Measurements from ENCODE around the gene CDC42BPG.

Gene CDC42BPG, protein sequence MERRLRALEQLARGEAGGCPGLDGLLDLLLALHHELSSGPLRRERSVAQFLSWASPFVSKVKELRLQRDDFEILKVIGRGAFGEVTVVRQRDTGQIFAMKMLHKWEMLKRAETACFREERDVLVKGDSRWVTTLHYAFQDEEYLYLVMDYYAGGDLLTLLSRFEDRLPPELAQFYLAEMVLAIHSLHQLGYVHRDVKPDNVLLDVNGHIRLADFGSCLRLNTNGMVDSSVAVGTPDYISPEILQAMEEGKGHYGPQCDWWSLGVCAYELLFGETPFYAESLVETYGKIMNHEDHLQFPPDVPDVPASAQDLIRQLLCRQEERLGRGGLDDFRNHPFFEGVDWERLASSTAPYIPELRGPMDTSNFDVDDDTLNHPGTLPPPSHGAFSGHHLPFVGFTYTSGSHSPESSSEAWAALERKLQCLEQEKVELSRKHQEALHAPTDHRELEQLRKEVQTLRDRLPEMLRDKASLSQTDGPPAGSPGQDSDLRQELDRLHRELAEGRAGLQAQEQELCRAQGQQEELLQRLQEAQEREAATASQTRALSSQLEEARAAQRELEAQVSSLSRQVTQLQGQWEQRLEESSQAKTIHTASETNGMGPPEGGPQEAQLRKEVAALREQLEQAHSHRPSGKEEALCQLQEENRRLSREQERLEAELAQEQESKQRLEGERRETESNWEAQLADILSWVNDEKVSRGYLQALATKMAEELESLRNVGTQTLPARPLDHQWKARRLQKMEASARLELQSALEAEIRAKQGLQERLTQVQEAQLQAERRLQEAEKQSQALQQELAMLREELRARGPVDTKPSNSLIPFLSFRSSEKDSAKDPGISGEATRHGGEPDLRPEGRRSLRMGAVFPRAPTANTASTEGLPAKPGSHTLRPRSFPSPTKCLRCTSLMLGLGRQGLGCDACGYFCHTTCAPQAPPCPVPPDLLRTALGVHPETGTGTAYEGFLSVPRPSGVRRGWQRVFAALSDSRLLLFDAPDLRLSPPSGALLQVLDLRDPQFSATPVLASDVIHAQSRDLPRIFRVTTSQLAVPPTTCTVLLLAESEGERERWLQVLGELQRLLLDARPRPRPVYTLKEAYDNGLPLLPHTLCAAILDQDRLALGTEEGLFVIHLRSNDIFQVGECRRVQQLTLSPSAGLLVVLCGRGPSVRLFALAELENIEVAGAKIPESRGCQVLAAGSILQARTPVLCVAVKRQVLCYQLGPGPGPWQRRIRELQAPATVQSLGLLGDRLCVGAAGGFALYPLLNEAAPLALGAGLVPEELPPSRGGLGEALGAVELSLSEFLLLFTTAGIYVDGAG (N-terminal part only)
- total RNA-seq, result 1.1 to 32.8 (median 16.4) reads per million in 9 experiments

DNA sequence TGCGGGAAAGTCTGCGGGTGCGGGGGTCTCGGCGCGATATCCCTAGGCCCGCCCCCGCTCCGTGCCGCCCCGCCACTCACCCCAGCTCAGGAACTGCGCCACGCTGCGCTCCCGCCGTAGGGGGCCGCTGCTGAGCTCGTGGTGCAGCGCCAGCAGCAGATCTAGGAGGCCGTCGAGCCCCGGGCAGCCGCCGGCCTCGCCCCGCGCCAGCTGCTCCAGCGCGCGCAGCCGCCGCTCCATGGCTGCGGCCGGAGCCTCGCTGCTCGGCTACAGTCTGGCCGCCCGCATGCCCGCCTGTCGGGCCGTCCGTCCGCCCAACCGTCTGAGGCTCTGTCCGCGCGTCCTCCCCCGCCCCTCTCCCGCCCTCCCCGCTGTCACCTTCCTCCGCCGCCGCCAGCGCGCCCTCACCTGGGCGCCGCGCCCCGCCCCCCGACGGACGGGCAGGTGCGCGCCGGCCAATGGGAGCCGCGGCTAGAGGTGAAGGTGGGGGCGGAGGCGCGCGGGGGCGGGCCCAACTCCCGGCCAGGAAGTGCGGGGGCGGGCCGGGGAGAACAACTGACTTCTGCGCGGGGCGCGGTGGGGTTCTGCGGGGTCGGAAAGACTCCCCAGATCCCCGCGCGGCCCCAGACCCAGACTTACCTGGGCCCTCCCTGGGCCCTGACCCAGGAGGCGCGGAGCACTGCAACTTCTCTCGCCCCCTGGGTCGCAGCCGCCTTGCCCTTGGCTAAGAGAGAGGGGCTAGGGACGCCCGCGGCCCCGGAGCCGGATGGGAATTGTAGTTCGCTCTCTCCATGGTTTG, at the start of gene CDC42BPG:
Gene CDC42BPG (minus strand): TSS at position 324 of the 799 bp plus-strand sequence. CDS start 84 bp downstream, at position 240.
- Mint-ChIP-seq H3K27ac (peak within 1 kb of the TSS; percentile 30 to 86), H3K36me3 (ENCODE audit: insufficient read depth) (peaks cover 40% of the 10 kb centered on the region), H3K4me3 (peak within 1 kb of the TSS; percentile 72 to 75), H3K9me3 (no peaks in the 10 kb centered on the region), H3K27me3 (no peaks in the 10 kb centered on the region), H3K4me1 (ENCODE audit: low read depth in 2 of 2) (peaks cover 33 to 39% of the 10 kb centered on the region in 2 donors)
- ATAC-seq (replicated peaks), result peak; percentile 76
- DNase-seq, result peak; percentile 63 to 66 (median 64)

DNA sequence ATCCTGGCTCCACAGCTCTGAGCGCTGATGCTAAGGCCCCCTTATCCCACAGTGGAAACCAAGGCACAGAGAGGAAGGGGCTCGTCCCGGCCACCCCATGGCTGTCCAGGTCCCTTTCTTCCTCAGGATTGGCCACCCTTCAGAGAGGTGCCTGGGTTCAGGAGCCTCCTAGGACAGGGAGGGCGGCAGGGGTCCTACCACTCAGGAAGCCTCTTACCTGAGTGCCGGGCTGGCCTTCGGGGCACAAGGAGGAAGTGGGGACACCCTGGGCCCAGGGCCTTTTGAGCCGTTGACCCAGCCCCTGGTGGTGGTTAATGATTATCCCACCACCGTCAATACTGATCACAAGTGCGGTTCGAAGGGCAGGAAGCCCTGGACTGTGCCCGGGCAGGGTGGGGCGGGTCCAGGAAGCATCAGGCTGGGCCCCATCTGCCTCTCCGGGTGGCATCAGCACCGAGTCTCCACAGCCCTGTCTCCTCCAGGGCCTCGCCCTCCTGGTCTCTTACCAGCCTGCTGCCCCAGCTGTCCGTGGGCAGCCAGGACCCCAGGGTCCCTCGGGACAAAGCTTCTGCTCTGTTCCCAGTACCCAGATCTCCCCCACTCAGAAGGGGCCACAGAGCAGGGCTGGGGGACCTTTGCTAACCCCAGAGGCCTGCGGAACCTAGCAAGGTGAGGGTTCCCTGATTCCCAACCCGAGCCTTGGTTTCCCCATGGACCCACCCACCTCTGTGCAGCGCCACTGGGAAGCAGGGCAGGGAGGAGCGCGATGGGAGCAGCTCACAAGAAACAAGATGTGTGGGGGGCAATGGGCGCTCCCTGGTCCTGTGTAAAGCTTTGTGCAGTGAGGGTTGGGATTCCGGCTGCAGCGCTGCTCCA, 49.0 kb upstream of the CDC42BPG start:
- Mint-ChIP-seq H3K36me3 (ENCODE audit: insufficient read depth) (peaks cover 75% of the 10 kb centered on the region), H3K27ac (peak overlapping the region; percentile 62 to 64), H3K9me3 (no peaks in the 10 kb centered on the region), H3K27me3 (no peaks in the 10 kb centered on the region), H3K4me1 (ENCODE audit: low read depth in 2 of 2) (peaks cover 7 to 10% of the 10 kb centered on the region in 2 donors), H3K4me3 (peak overlapping the region in 1 of 2 donors; percentile 33)
- peak; percentile 1 for ATAC-seq (replicated peaks)
- no peak for DNase-seq

DNA sequence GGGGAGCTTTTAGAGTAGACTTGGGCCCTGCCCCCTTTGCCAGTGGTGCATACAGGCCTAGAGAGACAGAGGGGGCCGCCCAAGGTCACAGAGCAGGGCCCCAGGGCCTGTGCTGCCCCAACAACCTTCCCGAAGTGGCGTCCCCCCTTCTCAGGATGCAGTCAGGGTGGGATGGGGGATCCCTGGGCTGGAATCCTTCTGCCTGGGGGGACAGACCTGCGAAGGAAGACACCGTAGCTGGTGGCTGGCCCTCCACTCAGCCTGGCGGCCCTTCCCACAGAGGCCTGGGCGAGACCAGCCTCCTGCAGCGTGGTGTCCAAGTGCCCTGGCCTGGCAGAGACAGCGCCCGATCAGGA, 48.4 kb upstream of the CDC42BPG start:
- H3K27me3 Mint-ChIP-seq, result no peaks in the 10 kb centered on the region
- no peak for ATAC-seq (replicated peaks)
- no peak for DNase-seq
- peaks cover 74% of the 10 kb centered on the region for H3K36me3 Mint-ChIP-seq (ENCODE audit: insufficient read depth)
- H3K27ac Mint-ChIP-seq, result peak overlapping the region in 1 of 2 donors; percentile 64
- H3K4me1 Mint-ChIP-seq (ENCODE audit: low read depth in 2 of 2), result peaks cover 13 to 15% of the 10 kb centered on the region in 2 donors
- H3K4me3 Mint-ChIP-seq, result peak overlapping the region in 1 of 2 donors; percentile 8
- no peaks in the 10 kb centered on the region for H3K9me3 Mint-ChIP-seq

DNA sequence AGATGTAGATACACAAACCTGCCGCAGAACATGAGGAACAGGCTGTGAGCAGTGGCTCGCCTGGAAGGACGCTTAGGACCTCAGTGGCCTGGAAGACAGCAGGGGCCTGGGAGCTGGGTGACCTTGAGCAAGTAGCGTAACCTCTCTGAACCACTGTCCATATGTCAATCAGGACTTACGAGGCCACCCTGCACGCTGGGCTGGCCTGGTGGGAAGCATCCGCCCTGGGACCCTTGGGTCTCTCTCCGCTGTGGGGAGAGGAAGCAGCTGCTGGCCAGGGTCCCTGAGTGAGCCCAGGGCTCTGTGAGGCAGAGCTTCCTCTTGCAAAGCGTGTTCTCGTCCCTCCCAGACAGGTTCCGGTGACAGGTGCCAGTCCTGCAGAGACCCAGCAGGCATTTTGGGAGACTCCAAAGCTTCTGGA, 48.0 kb upstream of the CDC42BPG start:
- H3K4me1 Mint-ChIP-seq (ENCODE audit: low read depth in 2 of 2), result peaks cover 14 to 18% of the 10 kb centered on the region in 2 donors
- no peak for ATAC-seq (replicated peaks)
- H3K27me3 Mint-ChIP-seq, result no peaks in the 10 kb centered on the region
- DNase-seq, result no peak
- peak overlapping the region; percentile 63 to 64 for H3K27ac Mint-ChIP-seq
- peak overlapping the region in 1 of 2 donors; percentile 8 for H3K4me3 Mint-ChIP-seq
- peaks cover 72% of the 10 kb centered on the region for H3K36me3 Mint-ChIP-seq (ENCODE audit: insufficient read depth)
- no peaks in the 10 kb centered on the region for H3K9me3 Mint-ChIP-seq

DNA sequence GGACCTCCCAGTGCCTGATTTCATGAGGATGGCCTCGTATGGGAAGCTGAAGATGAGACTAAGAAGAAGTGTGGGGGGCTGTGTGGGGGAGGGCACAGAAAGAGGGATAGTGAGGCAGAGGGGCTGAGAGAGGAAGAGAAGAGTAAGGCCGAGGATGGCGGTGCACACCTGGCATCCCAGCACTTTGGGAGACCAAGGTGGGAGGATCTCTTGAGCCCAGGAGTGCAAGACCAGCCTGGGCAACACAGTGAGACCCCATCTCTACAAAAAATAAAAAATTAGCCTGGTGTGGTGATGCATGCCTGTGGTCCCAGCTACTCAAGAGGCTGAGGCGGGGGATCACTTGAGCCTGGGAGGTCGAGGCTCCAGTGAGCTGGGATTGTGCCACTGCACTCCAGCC, 47.4 kb upstream of the CDC42BPG start:
- Mint-ChIP-seq H3K36me3 (ENCODE audit: insufficient read depth) (peaks cover 69% of the 10 kb centered on the region), H3K27me3 (no peaks in the 10 kb centered on the region), H3K27ac (peak overlapping the region; percentile 63 to 64), H3K9me3 (no peaks in the 10 kb centered on the region), H3K4me1 (ENCODE audit: low read depth in 2 of 2) (peaks cover 16 to 19% of the 10 kb centered on the region in 2 donors), H3K4me3 (no peak overlapping the region)
- DNase-seq, result no peak
- no peak for ATAC-seq (replicated peaks)

DNA sequence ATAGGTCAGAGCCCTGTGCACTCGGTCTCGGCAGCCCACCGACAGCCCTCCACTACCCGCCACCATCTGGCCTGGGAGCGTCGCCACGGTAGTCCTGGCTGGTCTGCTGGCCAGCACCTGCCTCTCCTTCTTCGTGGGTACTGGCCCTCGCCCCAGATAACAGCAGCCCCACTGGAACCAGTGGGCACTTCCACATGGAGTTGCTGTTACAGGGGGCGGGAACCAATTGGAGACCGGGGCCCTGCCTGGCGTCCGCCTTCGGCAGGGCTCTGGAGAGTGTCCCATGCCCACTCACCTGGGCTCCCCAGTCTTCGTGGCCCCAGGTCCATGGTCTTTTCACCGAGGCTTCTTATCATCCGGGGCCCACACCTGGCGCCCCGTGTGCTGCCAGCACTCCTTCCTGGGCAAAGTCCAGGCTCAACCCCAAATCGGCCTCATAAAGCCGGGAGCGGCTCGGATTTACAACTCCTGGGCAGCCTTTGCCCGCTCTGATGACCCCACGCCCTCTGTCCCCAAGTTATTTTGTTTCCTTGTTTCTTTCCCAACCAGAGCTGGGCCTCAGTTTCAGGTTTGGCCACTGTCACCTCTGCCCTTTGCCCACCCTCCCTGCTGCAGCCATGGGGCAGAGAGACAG, 46.9 kb upstream of the CDC42BPG start:
- no peak for ATAC-seq (replicated peaks)
- Mint-ChIP-seq H3K4me3 (no peak overlapping the region), H3K27ac (peak overlapping the region in 1 of 2 donors; percentile 64), H3K27me3 (no peaks in the 10 kb centered on the region), H3K36me3 (ENCODE audit: insufficient read depth) (peaks cover 64% of the 10 kb centered on the region), H3K9me3 (no peaks in the 10 kb centered on the region), H3K4me1 (ENCODE audit: low read depth in 2 of 2) (peaks cover 16 to 19% of the 10 kb centered on the region in 2 donors)
- DNase-seq, result no peak

DNA sequence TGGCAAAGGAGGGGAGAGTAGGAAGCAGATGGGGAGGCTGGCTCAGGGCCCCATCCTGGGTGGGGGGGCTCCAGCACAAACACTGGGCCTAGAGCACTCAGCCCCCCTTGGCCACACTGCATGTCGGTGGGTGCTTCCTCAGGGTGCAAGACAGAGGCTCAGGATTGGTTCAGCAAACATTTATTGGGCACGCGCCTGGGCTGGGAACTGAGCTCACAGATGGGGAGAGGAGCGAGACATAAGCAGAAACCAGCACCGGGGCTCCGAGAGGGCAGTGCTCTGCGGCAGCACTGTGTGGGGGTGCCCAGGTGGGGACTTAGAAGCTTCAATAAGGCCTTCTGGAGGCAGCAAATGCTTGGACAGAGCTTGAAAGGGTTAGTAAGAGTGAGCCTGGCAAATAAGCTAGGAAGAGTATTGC, 46.1 kb upstream of the CDC42BPG start:
- ATAC-seq (replicated peaks) (no peak), DNase-seq (no peak)
- no peaks in the 10 kb centered on the region for H3K9me3 Mint-ChIP-seq
- peaks cover 60% of the 10 kb centered on the region for H3K36me3 Mint-ChIP-seq (ENCODE audit: insufficient read depth)
- H3K4me3 Mint-ChIP-seq, result no peak overlapping the region
- H3K27me3 Mint-ChIP-seq, result no peaks in the 10 kb centered on the region
- H3K4me1 Mint-ChIP-seq (ENCODE audit: low read depth in 2 of 2), result peaks cover 16 to 22% of the 10 kb centered on the region in 2 donors
- H3K27ac Mint-ChIP-seq, result peak overlapping the region in 1 of 2 donors; percentile 64

DNA sequence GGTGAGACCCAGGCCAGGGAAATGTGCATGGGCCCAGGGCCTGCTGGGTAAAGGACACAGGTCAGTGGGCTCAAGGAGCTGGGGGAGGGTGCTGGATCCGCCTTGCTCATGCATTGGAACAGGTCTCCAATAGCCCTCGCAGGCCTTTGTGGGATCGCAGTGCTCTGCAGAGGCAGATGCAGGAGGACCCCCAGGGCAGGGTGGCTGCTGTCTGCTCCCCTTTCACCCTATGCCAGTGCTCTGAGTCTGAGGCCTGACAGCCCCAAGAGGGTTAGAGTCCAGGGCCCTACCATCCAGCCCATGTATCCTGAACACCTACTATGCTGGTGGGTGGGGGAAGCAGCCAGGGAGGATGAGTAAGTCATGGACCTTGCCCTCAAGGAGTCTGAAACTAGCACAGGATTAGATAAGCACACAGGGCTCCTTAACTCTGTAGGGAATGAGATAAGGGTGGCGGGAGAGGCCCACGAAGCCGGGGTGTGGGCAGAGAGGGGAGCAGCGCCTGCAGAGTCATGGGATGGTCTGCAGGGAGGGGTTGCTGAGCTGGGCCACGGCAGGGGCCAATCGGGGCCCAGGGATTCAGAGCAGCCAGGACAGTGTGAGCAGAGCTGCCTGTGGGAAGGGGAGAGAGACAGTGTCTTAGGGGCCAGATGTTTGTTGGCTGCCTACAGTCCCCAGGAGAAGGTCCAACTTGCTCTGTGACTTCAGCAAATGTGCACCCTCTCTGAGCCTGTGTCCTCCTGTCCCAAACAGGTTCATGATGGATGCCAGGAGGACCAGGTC, 44.5 kb upstream of the CDC42BPG start:
- Mint-ChIP-seq H3K4me1 (ENCODE audit: low read depth in 2 of 2) (peaks cover 22 to 26% of the 10 kb centered on the region in 2 donors), H3K36me3 (ENCODE audit: insufficient read depth) (peaks cover 44% of the 10 kb centered on the region), H3K9me3 (no peaks in the 10 kb centered on the region), H3K27ac (peak overlapping the region in 1 of 2 donors; percentile 44), H3K4me3 (peak overlapping the region in 1 of 2 donors; percentile 29), H3K27me3 (no peaks in the 10 kb centered on the region)
- DNase-seq (no peak), ATAC-seq (replicated peaks) (no peak)

DNA sequence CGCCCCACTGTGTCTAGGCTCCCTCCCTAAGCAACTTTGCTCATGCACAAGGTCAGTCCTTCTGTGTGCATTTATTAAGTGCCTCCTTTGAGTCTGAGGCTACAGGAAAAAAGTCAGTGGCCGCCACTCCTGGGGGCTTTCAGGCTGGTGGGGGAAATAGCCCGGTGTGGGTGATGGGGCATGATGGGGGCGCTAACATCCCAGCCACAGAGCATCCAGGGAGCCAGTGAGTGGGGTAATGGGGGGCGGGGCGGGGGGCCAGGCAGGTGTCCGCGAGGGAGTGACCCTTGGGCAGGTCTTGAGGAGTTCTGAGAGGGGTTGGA, 43.9 kb upstream of the CDC42BPG start:
- Mint-ChIP-seq H3K9me3 (no peaks in the 10 kb centered on the region), H3K4me3 (peak overlapping the region; percentile 72 to 76), H3K4me1 (ENCODE audit: low read depth in 2 of 2) (peaks cover 25 to 29% of the 10 kb centered on the region in 2 donors), H3K36me3 (ENCODE audit: insufficient read depth) (peaks cover 39% of the 10 kb centered on the region), H3K27me3 (no peaks in the 10 kb centered on the region), H3K27ac (peak overlapping the region in 1 of 2 donors; percentile 90)
- no peak for ATAC-seq (replicated peaks)
- no peak for DNase-seq

DNA sequence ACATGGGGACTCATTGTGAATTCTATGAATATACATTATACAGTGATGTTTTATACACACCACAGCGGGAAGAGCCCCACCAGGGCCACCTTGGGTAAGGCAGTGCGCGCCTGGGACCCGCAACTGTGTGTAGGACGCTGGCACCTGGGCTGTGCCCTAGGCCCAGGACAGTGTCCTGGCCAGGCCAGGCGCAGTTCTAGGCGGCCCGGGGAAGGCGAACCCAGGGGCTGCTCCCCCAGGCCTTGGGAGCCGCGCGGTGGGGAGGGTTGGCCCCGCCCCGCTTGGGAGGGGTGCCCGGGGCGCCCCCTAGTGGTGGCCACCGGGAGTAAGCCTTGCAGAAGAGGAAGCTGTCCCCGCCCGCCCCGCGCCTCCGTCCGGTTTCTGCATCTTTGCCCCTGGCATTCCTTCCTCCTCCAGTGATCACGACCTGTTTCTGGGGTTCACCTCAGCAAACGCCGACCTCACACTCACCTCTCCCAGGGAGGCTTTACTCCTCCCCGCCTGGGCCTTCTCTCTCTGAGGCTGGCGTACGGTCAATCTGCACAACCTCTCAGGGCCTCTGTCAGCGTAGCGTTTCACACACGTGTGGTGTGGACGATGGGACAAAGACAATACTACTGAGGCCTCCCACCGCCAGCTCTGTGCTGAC, 43.4 kb upstream of the CDC42BPG start:
- DNase-seq (peak; percentile 85), ATAC-seq (replicated peaks) (peak; percentile 80)
- Mint-ChIP-seq H3K4me1 (ENCODE audit: low read depth in 2 of 2) (peaks cover 25 to 29% of the 10 kb centered on the region in 2 donors), H3K36me3 (ENCODE audit: insufficient read depth) (peaks cover 34% of the 10 kb centered on the region), H3K9me3 (no peaks in the 10 kb centered on the region), H3K27ac (peak overlapping the region in 1 of 2 donors; percentile 90), H3K4me3 (peak overlapping the region; percentile 72 to 76), H3K27me3 (no peaks in the 10 kb centered on the region)

Data from effector memory CD8-positive, alpha-beta T cell (primary cell).